ENCODE measurements around the gene METTL13. TPM values are rescaled to one million over a fixed set of nuclear protein-coding genes. Genes with fewer than 3 reads are reported as not detected.

Gene METTL13
- polyA plus RNA-seq, 1 donor (not counting 4 experiments of a cell fraction or from before 2014, with no cell fraction given): 54.0 TPM

GRCh38 chr1:171787686-171788480 is 6.4 kb downstream of the METTL13 start:
- TF ChIP-seq CTCF (optimal IDR thresholded peaks at IDR 0.05 in 1 of 3, IDR thresholded peaks at IDR 0.05 in 1 of 3, conservative IDR thresholded peaks at IDR 0.05 in 1 of 3; ENCODE audit: extremely low read depth in 1 of 3, insufficient read depth in 2 of 3, low read length in 3 of 3) (no peak), EZH2 (IDR thresholded peaks at IDR 0.05; ENCODE audit: low read length) (no peak)
- Histone ChIP-seq H2AFZ (ENCODE audit: control insufficient read depth, low read length) (no peak overlapping the region), H3K9me1 (ENCODE audit: control insufficient read depth, extremely low read depth, insufficient read depth, low read length) (no peaks in the 10 kb centered on the region), H3K4me1 (ENCODE audit: control insufficient read depth, extremely low read depth, insufficient read depth, low read length) (peaks cover 17% of the 10 kb centered on the region), H3K9me3 (ENCODE audit: control insufficient read depth, low read depth, low read length) (no peaks in the 10 kb centered on the region), H3K4me2 (ENCODE audit: control insufficient read depth, extremely low read depth, insufficient read depth, low read depth, low read length) (no peak overlapping the region), H3K4me3 (ENCODE audit: control insufficient read depth in 2 of 3, extremely low read depth in 1 of 3, insufficient read depth in 2 of 3, low read depth in 1 of 3, low read length in 3 of 3) (no peak overlapping the region), H3K9ac (ENCODE audit: control insufficient read depth, extremely low read depth, insufficient read depth, low read length) (no peak overlapping the region), H4K20me1 (ENCODE audit: control insufficient read depth, extremely low read depth, insufficient read depth, low read length) (no peaks in the 10 kb centered on the region), H3K27me3 (ENCODE audit: control insufficient read depth, extremely low read depth, insufficient read depth, low read length) (no peaks in the 10 kb centered on the region), H3K36me3 (ENCODE audit: control insufficient read depth in 2 of 2, extremely low read depth in 1 of 2, insufficient read depth in 2 of 2, low read length in 2 of 2) (peaks cover 35 to 60% of the 10 kb centered on the region in 2 experiments), H3K79me2 (ENCODE audit: control insufficient read depth, insufficient read depth, low read length) (peaks cover 37% of the 10 kb centered on the region), H3K27ac (ENCODE audit: control insufficient read depth, insufficient read depth, low read length) (peak overlapping the region; percentile 41)
- FAIRE-seq (peak; percentile 29), DNase-seq (ENCODE audit: low read depth, low spot score) (no peak)
- dilution Hi-C loops (cut with MboI; ENCODE audit: extremely low pct_ligation_motif_present, low sequenced_read_pairs): no loop called here

- FAIRE-seq (no peak), DNase-seq (ENCODE audit: low read depth, low spot score) (no peak)
- no peak for TF ChIP-seq CTCF (optimal IDR thresholded peaks at IDR 0.05 in 1 of 3, IDR thresholded peaks at IDR 0.05 in 1 of 3, conservative IDR thresholded peaks at IDR 0.05 in 1 of 3; ENCODE audit: extremely low read depth in 1 of 3, insufficient read depth in 2 of 3, low read length in 3 of 3)
- TF ChIP-seq EZH2 (IDR thresholded peaks at IDR 0.05; ENCODE audit: low read length): no peak
- Histone ChIP-seq H3K4me1 (ENCODE audit: control insufficient read depth, extremely low read depth, insufficient read depth, low read length) (peaks cover 20% of the 10 kb centered on the region), H2AFZ (ENCODE audit: control insufficient read depth, low read length) (no peak overlapping the region), H3K9ac (ENCODE audit: control insufficient read depth, extremely low read depth, insufficient read depth, low read length) (no peak overlapping the region), H3K4me3 (ENCODE audit: control insufficient read depth in 2 of 3, extremely low read depth in 1 of 3, insufficient read depth in 2 of 3, low read depth in 1 of 3, low read length in 3 of 3) (no peak overlapping the region), H3K27me3 (ENCODE audit: control insufficient read depth, extremely low read depth, insufficient read depth, low read length) (no peaks in the 10 kb centered on the region), H3K79me2 (ENCODE audit: control insufficient read depth, insufficient read depth, low read length) (peaks cover 29% of the 10 kb centered on the region), H3K36me3 (ENCODE audit: control insufficient read depth in 2 of 2, extremely low read depth in 1 of 2, insufficient read depth in 2 of 2, low read length in 2 of 2) (peaks cover 32 to 61% of the 10 kb centered on the region in 2 experiments), H3K4me2 (ENCODE audit: control insufficient read depth, extremely low read depth, insufficient read depth, low read depth, low read length) (no peak overlapping the region), H4K20me1 (ENCODE audit: control insufficient read depth, extremely low read depth, insufficient read depth, low read length) (no peaks in the 10 kb centered on the region), H3K9me3 (ENCODE audit: control insufficient read depth, low read depth, low read length) (no peaks in the 10 kb centered on the region), H3K9me1 (ENCODE audit: control insufficient read depth, extremely low read depth, insufficient read depth, low read length) (no peaks in the 10 kb centered on the region), H3K27ac (ENCODE audit: control insufficient read depth, insufficient read depth, low read length) (peak overlapping the region; percentile 41)
- dilution Hi-C loops (cut with MboI; ENCODE audit: extremely low pct_ligation_motif_present, low sequenced_read_pairs): no loop called here
Measured at GRCh38 chr1:171788696-171789095, 7.2 kb downstream of the METTL13 start.
